Activated T-helper 17 cell treated with anti-CD3 and anti-CD28 coated beads, Interleukin-2, amount 50 U/mL, for 72 hours (primary cell): ENCODE measurements around the gene CCL1. TPM values are rescaled to one million over a fixed set of nuclear protein-coding genes. Genes with fewer than 3 reads are reported as not detected.

ENCODE experiments used
- ATAC-seq: fragments of 150-1000 bp; cut with Tn5 transposase; replicated peaks from 2 replicates; pipeline ENCODE4 v1.10.0; 2021; ENCODE audit warnings: mild to moderate bottlenecking, moderate library complexity
- H3K27ac Mint-ChIP-seq: one replicate; pipeline ENCODE4 v1.8.0; 2022; ENCODE audit warnings: mixed read lengths
- H3K27me3 Mint-ChIP-seq: one replicate; pipeline ENCODE4 v1.8.0; 2022; ENCODE audit warnings: mixed read lengths
- H3K36me3 Mint-ChIP-seq: one replicate; pipeline ENCODE4 v1.8.0; 2022; ENCODE audit warnings: low read depth, mild to moderate bottlenecking, mixed read lengths
- H3K4me1 Mint-ChIP-seq: one replicate; pipeline ENCODE4 v1.8.0; 2022; ENCODE audit warnings: mixed read lengths
- H3K4me3 Mint-ChIP-seq: one replicate; pipeline ENCODE4 v1.8.0; 2022; ENCODE audit warnings: mild to moderate bottlenecking, mixed read lengths
- H3K9me3 Mint-ChIP-seq: one replicate; pipeline ENCODE4 v1.8.0; 2022; ENCODE audit warnings: mixed read lengths
- total RNA-seq, 2 donors: library from RNA; stranded (reverse); gene quantifications; one replicate each; pipeline ENCODE4 v1.2.3, GENCODE V29; 2022

The CCL1 gene
- total RNA-seq, 2 donors from 2014 or later, result 0.45 TPM; not detected in 1

DNA sequence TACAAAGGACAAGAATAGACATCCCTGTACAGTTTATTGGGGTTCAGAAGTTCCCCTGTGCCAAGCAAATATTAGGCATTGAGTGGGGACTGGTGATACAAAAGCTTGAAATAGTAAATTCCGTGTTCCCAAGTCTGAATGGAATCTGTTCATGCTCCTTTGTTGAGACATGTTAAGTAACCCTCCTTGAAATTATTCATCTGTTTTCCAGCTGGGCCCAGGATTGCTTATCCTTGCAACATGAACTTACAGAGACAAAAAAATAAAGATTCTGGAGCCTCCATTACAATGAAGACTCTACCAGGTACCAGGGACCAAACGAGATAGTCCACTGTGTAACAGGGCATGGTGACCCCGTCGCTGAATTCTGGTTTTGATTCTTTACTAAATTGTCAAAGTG lies 49.9 kb downstream of the CCL1 start:
- Mint-ChIP-seq H3K27me3 (peaks cover 33% of the 10 kb centered on the region), H3K4me3 (no peak overlapping the region), H3K36me3 (no peaks in the 10 kb centered on the region), H3K27ac (no peak overlapping the region), H3K4me1 (no peaks in the 10 kb centered on the region), H3K9me3 (no peaks in the 10 kb centered on the region)
- no peak for ATAC-seq

DNA sequence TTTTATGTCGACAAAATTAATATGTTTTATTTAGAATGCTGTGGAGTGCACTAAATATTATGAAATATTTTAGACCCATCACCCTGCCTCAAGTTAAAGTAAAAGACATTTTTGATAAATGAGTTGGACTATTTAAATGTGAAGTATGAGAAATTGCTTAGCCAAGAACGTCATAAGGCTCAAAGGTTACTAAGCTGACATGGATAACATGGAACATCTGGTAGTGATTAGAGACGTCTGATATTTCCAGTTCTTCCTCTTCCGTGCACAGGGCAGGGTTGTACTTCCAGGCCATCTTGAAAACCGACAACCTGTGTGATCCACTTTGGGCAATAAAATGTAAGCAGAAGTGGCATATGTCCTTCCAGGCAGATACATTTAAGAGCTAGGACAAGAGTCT lies 51.0 kb downstream of the CCL1 start:
- Mint-ChIP-seq H3K27me3 (peaks cover 34% of the 10 kb centered on the region), H3K27ac (no peak overlapping the region), H3K36me3 (no peaks in the 10 kb centered on the region), H3K9me3 (no peaks in the 10 kb centered on the region), H3K4me3 (no peak overlapping the region), H3K4me1 (no peaks in the 10 kb centered on the region)
- ATAC-seq, result no peak

DNA sequence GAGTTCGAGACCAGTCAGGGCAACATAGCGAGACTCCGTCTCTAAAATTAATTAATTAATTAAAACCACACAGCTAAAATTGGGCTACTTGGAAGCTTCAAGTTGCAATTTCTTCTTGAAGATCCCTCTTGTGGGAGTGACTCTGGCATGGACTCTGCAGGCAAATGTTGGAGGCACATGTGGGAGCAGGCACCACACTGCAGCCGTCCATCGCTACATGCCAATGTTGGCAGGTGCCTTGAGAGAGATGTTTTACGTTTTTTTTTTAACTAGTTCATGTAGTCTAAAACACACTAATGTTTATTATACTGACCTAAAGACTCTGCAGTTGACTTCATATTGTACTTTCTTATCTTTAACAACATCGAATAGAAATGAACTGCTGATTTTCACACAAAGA lies 51.7 kb downstream of the CCL1 start:
- no peak for ATAC-seq
- H3K9me3 Mint-ChIP-seq, result no peaks in the 10 kb centered on the region
- no peak overlapping the region for H3K27ac Mint-ChIP-seq
- H3K4me1 Mint-ChIP-seq, result no peaks in the 10 kb centered on the region
- H3K27me3 Mint-ChIP-seq, result peaks cover 31% of the 10 kb centered on the region
- H3K36me3 Mint-ChIP-seq, result no peaks in the 10 kb centered on the region
- H3K4me3 Mint-ChIP-seq, result no peak overlapping the region

Other genes with a start within 250 kb of the CCL1 start
- gene CCL2, start 107.9 kb downstream of the CCL1 start, total RNA-seq, result not detected
- gene CCL7, start 93.0 kb downstream of the CCL1 start, total RNA-seq, result not detected
- not detected for gene CCL11, start 77.5 kb downstream of the CCL1 start, total RNA-seq
- gene CCL8, start 43.8 kb downstream of the CCL1 start, total RNA-seq, result not detected
- not detected for gene CCL13, start 6.8 kb downstream of the CCL1 start, total RNA-seq
- gene TMEM132E, start 216.3 kb upstream of the CCL1 start, total RNA-seq, result not detected